Skeletal muscle tissue (tissue), 4 donors: ENCODE results near the gene MS4A1. TPM values are rescaled to one million over a fixed set of nuclear protein-coding genes. Genes with fewer than 3 reads are reported as not detected.

Source experiments
- H3K27ac ChIP-seq: one replicate; pipeline ENCODE4 v1.7.0; 2013; ENCODE audit warnings: mild to moderate bottlenecking, low read depth, low read length, inconsistent platforms
- H3K27me3 ChIP-seq, 3 donors: one replicate each; pipeline ENCODE4 v1.7.0; 2013; ENCODE audit warnings: low read length in 3 of 3; ENCODE audit not compliant: control insufficient read depth in 3 of 3, insufficient read depth in 3 of 3
- H3K36me3 ChIP-seq, 3 donors: one replicate each; pipeline ENCODE4 v1.7.0; 2013; ENCODE audit warnings: low read length in 3 of 3; ENCODE audit not compliant: control insufficient read depth in 3 of 3, insufficient read depth in 3 of 3
- H3K4me1 ChIP-seq, 3 donors: one replicate each; pipeline ENCODE4 v1.7.0; 2013; ENCODE audit warnings: low read length in 3 of 3, mild to moderate bottlenecking in 3 of 3; ENCODE audit not compliant: control insufficient read depth in 3 of 3, insufficient read depth in 3 of 3
- H3K4me3 ChIP-seq, 3 donors: one replicate each; pipeline ENCODE4 v1.7.0; 2013; ENCODE audit warnings: low read length in 3 of 3
- H3K9ac ChIP-seq, 3 donors: one replicate each; pipeline ENCODE4 v1.7.0; 2013; ENCODE audit warnings: low read length in 3 of 3, mild to moderate bottlenecking in 3 of 3, moderate library complexity in 2 of 3, low read depth in 1 of 3
- H3K9me3 ChIP-seq, 3 donors: one replicate each; pipeline ENCODE4 v1.7.0; 2013; ENCODE audit warnings: low read length in 3 of 3; ENCODE audit not compliant: control insufficient read depth in 3 of 3
- total RNA-seq: library from RNA; depleted of rRNA; stranded (reverse); fragments of >200 nt; gene quantifications from one replicate; pipeline ENCODE4 v1.2.3, GENCODE V29; 2014
- donor health status: Osteomylitis.

The MS4A1 gene
- total RNA-seq, 1 donor from 2014 or later: 1.6 TPM

DNA sequence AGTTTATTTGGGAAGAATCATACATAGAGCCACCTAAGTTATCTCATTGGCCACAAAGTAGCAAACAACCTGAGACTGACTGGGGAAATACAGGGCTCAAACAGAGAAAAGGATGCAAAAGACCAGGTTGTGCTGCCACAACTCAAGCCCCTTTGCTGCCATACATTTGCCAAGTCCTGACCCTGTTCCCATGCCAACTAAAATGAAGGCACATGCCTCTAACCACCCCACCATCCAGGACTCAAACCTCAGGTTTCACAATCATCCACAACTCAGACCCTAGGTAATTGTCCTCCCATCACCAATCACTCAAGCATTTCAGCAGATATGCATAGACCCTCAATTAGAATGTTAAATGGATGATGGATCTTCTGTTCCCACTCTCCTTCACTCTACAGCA is 1.4 kb upstream of the MS4A1 start:
- Histone ChIP-seq H3K4me3 (no peak overlapping the region), H3K4me1 (no peaks in the 10 kb centered on the region), H3K36me3 (no peaks in the 10 kb centered on the region), H3K9ac (no peak overlapping the region), H3K27ac (no peak overlapping the region), H3K9me3 (peaks cover 0 to 2% (median 0%) of the 10 kb centered on the region in 3 donors), H3K27me3 (no peaks in the 10 kb centered on the region)

DNA sequence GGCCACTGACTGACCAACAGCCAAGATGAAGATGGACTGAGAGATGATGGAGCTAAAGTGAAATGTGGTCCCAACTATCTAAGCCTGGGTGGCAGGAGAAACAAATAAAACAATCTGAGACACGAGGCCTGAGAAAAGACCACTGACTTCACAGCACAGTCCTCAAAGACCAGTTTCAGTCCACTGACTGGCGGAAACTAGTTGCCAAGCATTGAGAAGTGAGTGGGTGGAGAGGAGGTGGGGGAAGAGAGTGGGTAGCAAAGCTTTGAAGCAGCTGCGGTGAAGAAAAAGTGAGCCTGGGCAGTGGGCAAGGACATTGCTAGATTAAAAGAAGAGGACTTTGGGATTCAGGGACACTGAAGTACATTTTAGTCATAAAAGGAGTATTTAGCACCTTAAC is 1.9 kb downstream of the MS4A1 start:
- H3K27ac ChIP-seq: no peak overlapping the region
- H3K9ac ChIP-seq: no peak overlapping the region
- no peaks in the 10 kb centered on the region for H3K9me3 ChIP-seq
- no peaks in the 10 kb centered on the region for H3K36me3 ChIP-seq
- no peak overlapping the region for H3K4me3 ChIP-seq
- H3K4me1 ChIP-seq: no peaks in the 10 kb centered on the region
- no peaks in the 10 kb centered on the region for H3K27me3 ChIP-seq

DNA sequence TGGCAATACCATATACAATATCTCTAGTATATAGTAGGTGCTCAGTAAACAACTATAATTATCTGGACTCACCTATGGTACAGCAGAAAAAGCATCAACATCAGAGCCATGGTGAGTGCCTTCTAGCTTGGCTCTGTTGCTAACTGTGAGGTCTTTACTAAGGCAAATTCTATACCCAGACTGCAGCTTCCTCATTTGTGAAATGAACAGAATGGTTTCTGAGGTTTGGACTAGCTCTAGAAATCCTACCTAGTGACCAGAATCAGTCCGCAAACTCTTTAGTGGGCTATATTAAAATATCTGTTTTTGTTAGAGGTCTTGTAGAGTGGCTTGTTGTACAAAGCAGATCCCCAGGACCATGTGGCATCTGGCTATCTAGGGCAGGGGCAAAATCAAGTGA is 3.7 kb downstream of the MS4A1 start:
- Histone ChIP-seq H3K27me3 (no peaks in the 10 kb centered on the region), H3K9me3 (no peaks in the 10 kb centered on the region), H3K9ac (no peak overlapping the region), H3K27ac (no peak overlapping the region), H3K36me3 (no peaks in the 10 kb centered on the region), H3K4me3 (no peak overlapping the region), H3K4me1 (no peaks in the 10 kb centered on the region)

DNA sequence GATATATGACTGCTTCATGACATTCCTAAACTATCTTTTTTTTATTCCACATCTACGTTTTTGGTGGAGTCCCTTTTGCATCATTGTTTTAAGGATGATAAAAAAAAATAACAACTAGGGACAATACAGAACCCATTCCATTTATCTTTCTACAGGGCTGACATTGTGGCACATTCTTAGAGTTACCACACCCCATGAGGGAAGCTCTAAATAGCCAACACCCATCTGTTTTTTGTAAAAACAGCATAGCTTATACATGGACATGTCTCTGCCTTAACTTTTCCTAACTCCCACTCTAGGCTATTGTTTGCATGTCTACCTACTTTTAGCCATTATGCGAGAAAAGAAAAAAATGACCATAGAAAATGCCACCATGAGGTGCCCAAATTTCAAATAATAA is 13.2 kb downstream of the MS4A1 start:
- Histone ChIP-seq H3K9ac (no peak overlapping the region), H3K36me3 (no peaks in the 10 kb centered on the region), H3K27ac (no peak overlapping the region), H3K4me3 (no peak overlapping the region), H3K9me3 (no peaks in the 10 kb centered on the region), H3K27me3 (no peaks in the 10 kb centered on the region), H3K4me1 (no peaks in the 10 kb centered on the region)

DNA sequence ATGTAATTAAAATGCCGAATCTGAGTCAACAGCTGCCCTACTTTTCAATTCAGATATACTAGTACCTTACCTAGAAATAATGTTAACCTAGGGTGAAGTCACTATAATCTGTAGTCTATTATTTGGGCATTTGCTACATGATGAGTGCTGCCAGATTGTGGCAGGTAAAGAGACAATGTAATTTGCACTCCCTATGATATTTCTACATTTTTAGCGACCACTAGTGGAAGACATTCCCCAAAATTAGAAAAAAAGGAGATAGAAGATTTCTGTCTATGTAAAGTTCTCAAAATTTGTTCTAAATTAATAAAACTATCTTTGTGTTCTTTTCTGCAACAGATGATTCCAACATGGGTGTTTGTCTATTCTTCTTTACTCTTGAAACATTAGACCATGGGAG is 14.1 kb downstream of the MS4A1 start:
- H3K9ac ChIP-seq: no peak overlapping the region
- no peak overlapping the region for H3K4me3 ChIP-seq
- no peak overlapping the region for H3K27ac ChIP-seq
- no peaks in the 10 kb centered on the region for H3K4me1 ChIP-seq
- no peaks in the 10 kb centered on the region for H3K36me3 ChIP-seq
- no peaks in the 10 kb centered on the region for H3K9me3 ChIP-seq
- no peaks in the 10 kb centered on the region for H3K27me3 ChIP-seq

DNA sequence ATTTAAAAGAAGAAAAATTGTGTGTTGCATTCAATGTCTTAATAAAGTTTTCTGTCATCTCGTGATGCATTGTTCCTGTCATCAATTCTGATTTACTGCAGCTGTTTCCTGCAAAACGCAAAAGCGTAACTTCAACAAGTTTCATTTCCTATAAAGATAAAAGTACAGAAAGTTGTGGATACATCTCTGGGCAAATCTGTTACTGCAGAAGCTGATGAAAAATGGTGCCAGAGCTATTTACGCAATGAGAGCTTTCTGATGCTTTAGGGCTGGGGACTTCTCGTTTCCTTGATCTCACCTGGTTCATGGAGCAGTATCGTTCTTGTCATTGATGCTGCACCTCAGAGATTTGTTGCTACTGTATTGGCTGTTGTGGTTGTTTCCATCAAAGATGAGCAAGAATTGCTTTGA is 21.4 kb downstream of the MS4A1 start:
- H3K36me3 ChIP-seq: no peaks in the 10 kb centered on the region
- H3K9me3 ChIP-seq: no peaks in the 10 kb centered on the region
- no peaks in the 10 kb centered on the region for H3K4me1 ChIP-seq
- H3K27ac ChIP-seq: no peak overlapping the region
- H3K4me3 ChIP-seq: no peak overlapping the region
- H3K9ac ChIP-seq: no peak overlapping the region
- no peaks in the 10 kb centered on the region for H3K27me3 ChIP-seq

DNA sequence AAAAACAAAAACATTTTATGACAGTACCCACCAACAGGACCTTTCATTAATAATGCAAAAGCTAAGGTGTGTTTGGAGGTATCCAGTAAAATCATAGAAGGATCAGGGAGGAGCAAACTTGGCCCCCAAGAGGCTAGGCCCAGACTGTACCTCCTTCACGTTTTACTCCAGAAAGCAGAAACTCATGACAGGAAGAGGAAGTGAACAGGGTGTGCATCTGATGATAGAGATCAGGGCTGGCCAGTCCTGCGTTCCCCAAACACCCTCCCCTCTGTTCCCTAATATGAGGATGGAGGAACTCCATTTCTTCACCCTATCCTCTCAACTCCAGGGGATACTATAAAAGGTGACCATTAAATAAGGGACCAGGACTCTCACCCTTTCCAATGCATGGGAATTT is 26.7 kb downstream of the MS4A1 start:
- no peak overlapping the region for H3K4me3 ChIP-seq
- H3K36me3 ChIP-seq: no peaks in the 10 kb centered on the region
- no peaks in the 10 kb centered on the region for H3K4me1 ChIP-seq
- no peaks in the 10 kb centered on the region for H3K9me3 ChIP-seq
- H3K9ac ChIP-seq: no peak overlapping the region
- no peaks in the 10 kb centered on the region for H3K27me3 ChIP-seq
- no peak overlapping the region for H3K27ac ChIP-seq

DNA sequence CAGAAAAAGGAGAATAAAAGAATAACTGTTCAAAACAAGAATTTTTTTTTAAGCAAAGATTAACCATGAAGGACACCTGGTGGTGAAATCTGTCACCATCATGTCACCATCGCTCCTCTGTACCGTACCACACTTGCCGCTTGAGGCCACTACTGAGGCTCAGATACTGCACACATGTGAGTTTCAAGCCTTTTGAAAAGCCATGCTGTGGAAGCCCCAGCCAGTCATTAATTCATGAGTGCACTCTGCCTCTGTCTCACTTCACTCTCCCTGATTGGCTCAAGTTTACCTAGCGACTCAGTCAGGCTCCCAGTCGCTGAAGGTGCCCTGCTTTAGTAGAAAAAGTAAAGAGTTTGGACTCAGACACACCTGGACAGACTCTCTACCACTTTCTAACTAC is 30.3 kb downstream of the MS4A1 start:
- Histone ChIP-seq H3K27me3 (no peaks in the 10 kb centered on the region), H3K4me3 (no peak overlapping the region), H3K4me1 (no peaks in the 10 kb centered on the region), H3K9me3 (no peaks in the 10 kb centered on the region), H3K9ac (no peak overlapping the region), H3K36me3 (no peaks in the 10 kb centered on the region), H3K27ac (no peak overlapping the region)

DNA sequence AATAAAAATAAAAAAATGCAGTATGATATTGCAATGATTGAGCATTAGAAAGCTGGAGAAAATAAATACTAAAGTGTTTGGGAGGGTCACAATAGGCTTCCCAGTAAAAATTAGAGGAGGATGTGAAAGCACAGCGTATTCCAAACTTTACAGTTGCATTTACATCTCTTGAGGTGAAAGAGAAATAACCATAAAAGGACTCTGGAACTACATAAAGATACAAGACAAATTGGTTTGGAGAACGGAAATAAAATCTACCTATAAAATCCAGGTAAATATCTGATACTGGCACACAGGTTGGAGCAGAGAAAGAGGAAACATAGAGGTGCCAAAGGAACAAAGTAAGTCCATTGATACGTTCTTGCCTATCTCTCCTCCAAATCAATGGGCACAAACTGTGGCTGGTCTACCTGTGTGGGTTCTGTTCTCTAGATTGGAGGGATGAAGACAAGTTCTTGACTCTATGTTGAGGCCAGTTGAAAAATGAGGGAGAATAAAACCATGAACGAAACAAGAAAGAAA is 36.9 kb downstream of the MS4A1 start, which contains the start of gene MS4A12:
Gene MS4A12, plus strand, starts transcription at position 291 of the 522 bp plus-strand sequence. CDS start 4,541 bp downstream, outside the sequence.
- no peak within 1 kb of the TSS for H3K9ac ChIP-seq
- H3K4me3 ChIP-seq: no peak within 1 kb of the TSS
- H3K27me3 ChIP-seq: no peaks in the 10 kb centered on the region
- no peak within 1 kb of the TSS for H3K27ac ChIP-seq
- H3K9me3 ChIP-seq: no peaks in the 10 kb centered on the region
- no peaks in the 10 kb centered on the region for H3K36me3 ChIP-seq
- no peaks in the 10 kb centered on the region for H3K4me1 ChIP-seq

DNA sequence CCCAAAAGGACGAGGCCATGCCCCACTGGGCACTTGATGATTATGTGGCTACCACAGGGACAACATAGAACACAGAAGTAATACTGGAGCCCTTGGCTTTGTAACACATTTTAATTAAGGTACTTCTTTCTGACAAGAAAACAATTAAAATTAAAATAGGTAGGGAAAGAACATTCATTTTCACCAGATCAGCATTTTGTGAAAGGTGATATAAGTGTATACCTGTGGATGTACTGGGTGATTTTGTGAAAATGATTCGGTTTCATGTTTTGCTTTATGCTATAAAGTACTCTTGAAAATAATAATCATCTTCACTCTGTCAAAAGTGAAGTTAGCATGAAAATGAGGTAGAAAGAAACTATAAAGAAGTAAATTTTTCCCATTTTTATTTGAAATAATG is 37.8 kb downstream of the MS4A1 start:
- no peak overlapping the region for H3K4me3 ChIP-seq
- H3K27me3 ChIP-seq: no peaks in the 10 kb centered on the region
- no peaks in the 10 kb centered on the region for H3K4me1 ChIP-seq
- no peak overlapping the region for H3K9ac ChIP-seq
- no peak overlapping the region for H3K27ac ChIP-seq
- no peaks in the 10 kb centered on the region for H3K36me3 ChIP-seq
- no peaks in the 10 kb centered on the region for H3K9me3 ChIP-seq

DNA sequence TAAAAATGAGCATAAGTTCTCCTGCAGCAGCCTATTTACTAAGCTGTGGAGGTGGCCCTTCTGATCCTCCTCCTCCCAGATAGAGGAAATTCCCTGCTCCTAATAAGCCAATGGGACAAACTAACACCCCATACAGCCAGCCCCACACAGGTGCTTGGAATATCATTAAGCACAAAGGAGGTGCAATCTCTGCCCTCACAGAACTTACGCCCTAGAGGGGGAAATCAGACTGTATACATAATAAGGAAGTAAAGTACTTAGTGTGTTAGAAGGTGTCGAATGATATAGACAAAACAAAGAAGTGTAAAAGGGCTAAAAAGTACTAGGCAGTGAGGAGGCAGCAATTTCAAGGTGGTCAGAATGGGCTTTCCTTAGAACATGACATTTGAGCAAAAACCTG is 42.8 kb downstream of the MS4A1 start:
- Histone ChIP-seq H3K36me3 (no peaks in the 10 kb centered on the region), H3K4me1 (no peaks in the 10 kb centered on the region), H3K9me3 (no peaks in the 10 kb centered on the region), H3K27ac (no peak overlapping the region), H3K4me3 (no peak overlapping the region), H3K9ac (no peak overlapping the region), H3K27me3 (no peaks in the 10 kb centered on the region)
